ENCODE measurements around the gene PAQR5. TPM values are rescaled to one million over a fixed set of nuclear protein-coding genes. Genes with fewer than 3 reads are reported as not detected.

PAQR5 gene
- total and polyA plus RNA-seq, 2 donors from 2014 or later: 32.7 to 51.3 TPM

DNA sequence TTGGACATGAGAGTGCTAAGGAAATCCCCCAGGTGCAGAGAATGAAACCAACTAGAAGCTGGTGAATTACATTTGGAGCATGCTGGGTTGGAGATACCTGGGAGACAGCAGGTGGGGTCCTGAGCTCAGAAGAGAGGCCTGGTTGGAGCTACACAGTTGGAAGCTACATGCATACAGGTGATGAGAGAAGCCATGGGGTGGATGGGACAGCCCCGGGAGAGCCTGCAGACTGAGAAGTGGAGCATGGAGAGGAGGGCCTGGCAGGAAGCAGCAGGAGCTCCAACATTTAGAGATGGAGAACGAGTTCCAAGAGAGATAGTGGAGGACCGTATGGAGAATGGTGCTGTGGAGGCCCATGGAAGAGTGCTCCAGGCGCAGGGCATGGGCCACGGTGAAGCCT, 10.2 kb downstream of the PAQR5 start:
- Histone ChIP-seq H3K9ac (ENCODE audit: low read length in 3 of 3) (no peak overlapping the region), H3K4me3 (ENCODE audit: low read length in 3 of 3) (no peak overlapping the region), H3K4me1 (ENCODE audit: control insufficient read depth in 2 of 3, insufficient read depth in 2 of 3, low read depth in 1 of 3, low read length in 3 of 3) (peaks cover 0 to 54% (median 51%) of the 10 kb centered on the region in 3 donors), H3K36me3 (ENCODE audit: control insufficient read depth in 2 of 3, insufficient read depth in 3 of 3, low read length in 3 of 3) (peaks cover 0 to 11% (median 0%) of the 10 kb centered on the region in 3 donors), H3K9me3 (ENCODE audit: control insufficient read depth in 2 of 3, insufficient read depth in 1 of 3, low read length in 3 of 3) (no peaks in the 10 kb centered on the region), H3K27me3 (ENCODE audit: control insufficient read depth, insufficient read depth, low read length) (no peaks in the 10 kb centered on the region), H3K27ac (ENCODE audit: low read depth in 2 of 2, low read length in 2 of 2) (peak overlapping the region; percentile 25 to 64)
- DNase-seq: no peak
- FAIRE-seq: no peak
- TF ChIP-seq, protein P1, sequence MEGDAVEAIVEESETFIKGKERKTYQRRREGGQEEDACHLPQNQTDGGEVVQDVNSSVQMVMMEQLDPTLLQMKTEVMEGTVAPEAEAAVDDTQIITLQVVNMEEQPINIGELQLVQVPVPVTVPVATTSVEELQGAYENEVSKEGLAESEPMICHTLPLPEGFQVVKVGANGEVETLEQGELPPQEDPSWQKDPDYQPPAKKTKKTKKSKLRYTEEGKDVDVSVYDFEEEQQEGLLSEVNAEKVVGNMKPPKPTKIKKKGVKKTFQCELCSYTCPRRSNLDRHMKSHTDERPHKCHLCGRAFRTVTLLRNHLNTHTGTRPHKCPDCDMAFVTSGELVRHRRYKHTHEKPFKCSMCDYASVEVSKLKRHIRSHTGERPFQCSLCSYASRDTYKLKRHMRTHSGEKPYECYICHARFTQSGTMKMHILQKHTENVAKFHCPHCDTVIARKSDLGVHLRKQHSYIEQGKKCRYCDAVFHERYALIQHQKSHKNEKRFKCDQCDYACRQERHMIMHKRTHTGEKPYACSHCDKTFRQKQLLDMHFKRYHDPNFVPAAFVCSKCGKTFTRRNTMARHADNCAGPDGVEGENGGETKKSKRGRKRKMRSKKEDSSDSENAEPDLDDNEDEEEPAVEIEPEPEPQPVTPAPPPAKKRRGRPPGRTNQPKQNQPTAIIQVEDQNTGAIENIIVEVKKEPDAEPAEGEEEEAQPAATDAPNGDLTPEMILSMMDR (IDR thresholded peaks at IDR 0.05; ENCODE audit: borderline replicate concordance, extremely low read depth, insufficient read depth): no peak
- intact Hi-C loops (cut with DNase I): no loop called here

DNA sequence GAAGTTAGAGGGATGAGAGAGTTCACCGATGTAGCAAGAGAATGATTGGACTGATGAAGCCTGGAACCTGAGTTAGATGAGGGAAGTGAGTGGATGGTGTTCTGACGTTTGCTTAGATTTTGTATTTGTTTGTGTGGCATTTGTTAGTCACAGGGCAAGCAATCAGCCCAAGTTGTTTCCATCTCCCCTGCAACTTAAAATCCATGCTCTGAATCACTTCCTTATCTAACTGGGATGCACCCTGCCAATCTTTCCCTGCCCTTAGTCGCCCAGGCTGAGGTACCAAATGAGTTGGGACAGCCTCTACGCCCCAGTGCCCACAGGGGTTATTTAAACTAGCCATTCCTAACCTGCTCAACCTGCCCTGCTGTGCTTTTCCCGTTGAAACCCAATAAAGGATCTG, 12.6 kb downstream of the PAQR5 start:
- FAIRE-seq: no peak
- TF ChIP-seq, protein P1 (IDR thresholded peaks at IDR 0.05; ENCODE audit: borderline replicate concordance, extremely low read depth, insufficient read depth): no peak

DNA sequence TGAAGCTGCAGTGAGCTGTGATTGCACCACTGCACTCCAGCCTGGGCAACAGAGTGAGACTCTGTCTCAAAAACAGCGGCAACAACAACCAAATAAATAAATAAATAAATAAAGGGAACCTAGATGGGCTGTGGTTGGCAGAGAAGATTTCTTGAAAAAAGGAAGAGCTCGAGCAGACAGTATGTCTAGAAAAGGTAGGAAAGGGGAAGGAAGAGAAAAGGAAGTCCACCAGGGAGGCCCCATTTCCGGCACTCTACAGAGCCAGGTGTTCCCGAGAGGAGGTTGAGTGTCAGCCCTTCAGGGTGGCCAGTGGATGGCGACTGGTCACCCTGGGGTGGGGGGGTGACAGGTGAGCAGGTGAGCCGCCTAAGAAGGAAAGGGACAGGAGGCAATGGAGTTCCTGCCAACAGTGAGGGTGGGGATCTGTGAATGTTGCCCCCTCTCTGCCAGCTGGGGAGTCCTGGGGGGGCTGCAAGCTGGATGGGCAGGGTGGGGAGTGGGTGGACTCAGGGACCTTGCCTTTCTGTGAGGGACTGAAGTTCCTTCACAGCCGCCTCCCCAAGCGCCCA, 14.8 kb downstream of the PAQR5 start:
- intact Hi-C loops (cut with DNase I): no loop called here
- H3K4me3 ChIP-seq (ENCODE audit: low read length in 3 of 3): peak overlapping the region in 1 of 3 donors; percentile 17
- DNase-seq (no peak), FAIRE-seq (no peak)
- TF ChIP-seq, protein P1 (IDR thresholded peaks at IDR 0.05; ENCODE audit: borderline replicate concordance, extremely low read depth, insufficient read depth): no peak
- peak overlapping the region; percentile 59 to 89 for H3K27ac ChIP-seq (ENCODE audit: low read depth in 2 of 2, low read length in 2 of 2)
- H3K4me1 ChIP-seq (ENCODE audit: control insufficient read depth in 2 of 3, insufficient read depth in 2 of 3, low read depth in 1 of 3, low read length in 3 of 3): peaks cover 0 to 52% (median 48%) of the 10 kb centered on the region in 3 donors
- peak overlapping the region in 1 of 3 donors; percentile 47 for H3K9ac ChIP-seq (ENCODE audit: low read length in 3 of 3)
- no peaks in the 10 kb centered on the region for H3K27me3 ChIP-seq (ENCODE audit: control insufficient read depth, insufficient read depth, low read length)
- H3K36me3 ChIP-seq (ENCODE audit: control insufficient read depth in 2 of 3, insufficient read depth in 3 of 3, low read length in 3 of 3): no peaks in the 10 kb centered on the region
- H3K9me3 ChIP-seq (ENCODE audit: control insufficient read depth in 2 of 3, insufficient read depth in 1 of 3, low read length in 3 of 3): no peaks in the 10 kb centered on the region

More for the DNA sequence above, 12.6 kb downstream of the PAQR5 start:
- intact Hi-C loops (cut with DNase I): no loop called here
- Histone ChIP-seq H3K27ac (ENCODE audit: low read depth in 2 of 2, low read length in 2 of 2) (peak overlapping the region; percentile 36 to 59), H3K27me3 (ENCODE audit: control insufficient read depth, insufficient read depth, low read length) (no peaks in the 10 kb centered on the region), H3K9ac (ENCODE audit: low read length in 3 of 3) (peak overlapping the region in 1 of 3 donors; percentile 34), H3K4me3 (ENCODE audit: low read length in 3 of 3) (no peak overlapping the region), H3K36me3 (ENCODE audit: control insufficient read depth in 2 of 3, insufficient read depth in 3 of 3, low read length in 3 of 3) (peaks cover 0 to 7% (median 0%) of the 10 kb centered on the region in 3 donors), H3K4me1 (ENCODE audit: control insufficient read depth in 2 of 3, insufficient read depth in 2 of 3, low read depth in 1 of 3, low read length in 3 of 3) (peaks cover 0 to 57% (median 47%) of the 10 kb centered on the region in 3 donors), H3K9me3 (ENCODE audit: control insufficient read depth in 2 of 3, insufficient read depth in 1 of 3, low read length in 3 of 3) (no peaks in the 10 kb centered on the region)
- no peak for DNase-seq
